Right lobe of liver (tissue), 4 donors: Measurements from ENCODE around the gene PYGM.

Source experiments
- POLR2A ChIP-seq: fragments of 450-650 bp; IDR thresholded peaks from one replicate; pipeline ENCODE4 v1.6.1; 2017; ENCODE audit warnings: antibody characterized with exemption, mild to moderate bottlenecking
- TF ChIP-seq, protein P1 (sequence below), 4 donors: fragments of 200-600 bp in 3 of 4; fragments of 450-650 bp in 1 of 4; IDR thresholded peaks; one replicate each; pipeline versions ENCODE4 v1.5.1 to v1.8.0; 2016 to 2022; ENCODE audit warnings: antibody characterized with exemption in 4 of 4, mild to moderate bottlenecking in 2 of 4
- donor health status: DM: no; HTN: no; CAD: no.
- donor health status: DM: no; HTN: no; CAD: no.
- donor health status: DM: no; HTN: yes; CAD: no.

DNA sequence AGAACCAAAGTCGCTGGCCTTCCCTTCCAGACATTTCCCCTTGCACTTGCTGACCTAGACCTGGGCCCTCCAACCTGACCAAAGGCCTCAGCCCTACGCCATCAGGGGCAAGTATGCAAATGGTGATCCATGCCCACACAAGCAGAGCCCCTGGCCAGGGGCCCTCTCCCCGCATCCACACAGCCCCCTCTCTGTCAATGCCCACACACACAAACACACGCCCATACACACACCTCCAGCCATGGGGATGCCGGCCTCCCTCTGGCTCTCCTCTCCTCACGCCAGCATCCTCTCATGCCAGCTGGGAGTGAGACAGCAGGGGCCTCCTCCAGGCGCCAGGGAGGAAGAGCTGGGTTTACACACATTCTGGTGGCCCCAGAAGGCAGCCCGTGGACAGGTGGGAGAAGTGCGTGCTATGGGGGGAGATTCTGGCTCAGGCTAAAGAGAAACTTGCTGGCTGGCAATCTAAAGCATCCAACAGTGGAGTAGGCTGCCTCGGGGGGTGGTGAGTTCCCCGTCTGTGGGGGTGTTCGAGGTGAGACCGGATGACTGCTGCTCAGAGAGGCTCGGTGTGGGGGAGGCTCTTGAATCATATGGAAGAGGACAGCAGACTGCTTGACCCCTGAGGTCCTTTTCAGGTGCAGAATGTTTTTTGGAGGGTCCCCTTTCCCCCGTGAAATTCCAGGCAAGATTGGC lies 41.5 kb downstream of the PYGM start:
- TF ChIP-seq, protein P1, sequence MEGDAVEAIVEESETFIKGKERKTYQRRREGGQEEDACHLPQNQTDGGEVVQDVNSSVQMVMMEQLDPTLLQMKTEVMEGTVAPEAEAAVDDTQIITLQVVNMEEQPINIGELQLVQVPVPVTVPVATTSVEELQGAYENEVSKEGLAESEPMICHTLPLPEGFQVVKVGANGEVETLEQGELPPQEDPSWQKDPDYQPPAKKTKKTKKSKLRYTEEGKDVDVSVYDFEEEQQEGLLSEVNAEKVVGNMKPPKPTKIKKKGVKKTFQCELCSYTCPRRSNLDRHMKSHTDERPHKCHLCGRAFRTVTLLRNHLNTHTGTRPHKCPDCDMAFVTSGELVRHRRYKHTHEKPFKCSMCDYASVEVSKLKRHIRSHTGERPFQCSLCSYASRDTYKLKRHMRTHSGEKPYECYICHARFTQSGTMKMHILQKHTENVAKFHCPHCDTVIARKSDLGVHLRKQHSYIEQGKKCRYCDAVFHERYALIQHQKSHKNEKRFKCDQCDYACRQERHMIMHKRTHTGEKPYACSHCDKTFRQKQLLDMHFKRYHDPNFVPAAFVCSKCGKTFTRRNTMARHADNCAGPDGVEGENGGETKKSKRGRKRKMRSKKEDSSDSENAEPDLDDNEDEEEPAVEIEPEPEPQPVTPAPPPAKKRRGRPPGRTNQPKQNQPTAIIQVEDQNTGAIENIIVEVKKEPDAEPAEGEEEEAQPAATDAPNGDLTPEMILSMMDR (IDR thresholded peaks at IDR 0.05): no peak
- no peak for TF ChIP-seq POLR2A
